ENCODE data around the gene MTUS2.

MTUS2 gene

DNA sequence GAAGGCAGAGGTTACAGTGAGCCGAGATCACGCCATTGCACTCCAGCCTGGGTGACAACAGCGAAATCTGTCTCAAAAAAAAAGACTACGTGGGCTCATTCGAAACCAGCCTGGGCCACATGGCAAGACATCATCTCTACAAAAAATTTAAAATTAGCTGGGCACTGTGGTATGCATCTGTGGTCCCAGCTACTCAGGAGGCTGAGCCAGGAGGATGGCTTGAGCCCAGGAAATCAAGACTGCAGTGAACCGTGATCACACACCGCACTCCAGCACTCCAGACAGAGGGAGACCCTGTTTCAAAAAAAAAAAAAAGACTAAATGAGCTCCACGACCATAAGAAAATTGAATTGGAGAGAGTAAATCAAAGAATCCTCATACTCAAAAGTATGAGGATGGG, 722.2 kb downstream of the MTUS2 start:
- DNase-seq (ENCODE audit: low read depth), result no peak
- TF ChIP-seq, protein P1, sequence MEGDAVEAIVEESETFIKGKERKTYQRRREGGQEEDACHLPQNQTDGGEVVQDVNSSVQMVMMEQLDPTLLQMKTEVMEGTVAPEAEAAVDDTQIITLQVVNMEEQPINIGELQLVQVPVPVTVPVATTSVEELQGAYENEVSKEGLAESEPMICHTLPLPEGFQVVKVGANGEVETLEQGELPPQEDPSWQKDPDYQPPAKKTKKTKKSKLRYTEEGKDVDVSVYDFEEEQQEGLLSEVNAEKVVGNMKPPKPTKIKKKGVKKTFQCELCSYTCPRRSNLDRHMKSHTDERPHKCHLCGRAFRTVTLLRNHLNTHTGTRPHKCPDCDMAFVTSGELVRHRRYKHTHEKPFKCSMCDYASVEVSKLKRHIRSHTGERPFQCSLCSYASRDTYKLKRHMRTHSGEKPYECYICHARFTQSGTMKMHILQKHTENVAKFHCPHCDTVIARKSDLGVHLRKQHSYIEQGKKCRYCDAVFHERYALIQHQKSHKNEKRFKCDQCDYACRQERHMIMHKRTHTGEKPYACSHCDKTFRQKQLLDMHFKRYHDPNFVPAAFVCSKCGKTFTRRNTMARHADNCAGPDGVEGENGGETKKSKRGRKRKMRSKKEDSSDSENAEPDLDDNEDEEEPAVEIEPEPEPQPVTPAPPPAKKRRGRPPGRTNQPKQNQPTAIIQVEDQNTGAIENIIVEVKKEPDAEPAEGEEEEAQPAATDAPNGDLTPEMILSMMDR (conservative IDR thresholded peaks at IDR 0.05; ENCODE audit: low read depth, low read length), result no peak
- H3K4me3 ChIP-seq (ENCODE audit: low read depth, low read length), result no peak overlapping the region

DNA sequence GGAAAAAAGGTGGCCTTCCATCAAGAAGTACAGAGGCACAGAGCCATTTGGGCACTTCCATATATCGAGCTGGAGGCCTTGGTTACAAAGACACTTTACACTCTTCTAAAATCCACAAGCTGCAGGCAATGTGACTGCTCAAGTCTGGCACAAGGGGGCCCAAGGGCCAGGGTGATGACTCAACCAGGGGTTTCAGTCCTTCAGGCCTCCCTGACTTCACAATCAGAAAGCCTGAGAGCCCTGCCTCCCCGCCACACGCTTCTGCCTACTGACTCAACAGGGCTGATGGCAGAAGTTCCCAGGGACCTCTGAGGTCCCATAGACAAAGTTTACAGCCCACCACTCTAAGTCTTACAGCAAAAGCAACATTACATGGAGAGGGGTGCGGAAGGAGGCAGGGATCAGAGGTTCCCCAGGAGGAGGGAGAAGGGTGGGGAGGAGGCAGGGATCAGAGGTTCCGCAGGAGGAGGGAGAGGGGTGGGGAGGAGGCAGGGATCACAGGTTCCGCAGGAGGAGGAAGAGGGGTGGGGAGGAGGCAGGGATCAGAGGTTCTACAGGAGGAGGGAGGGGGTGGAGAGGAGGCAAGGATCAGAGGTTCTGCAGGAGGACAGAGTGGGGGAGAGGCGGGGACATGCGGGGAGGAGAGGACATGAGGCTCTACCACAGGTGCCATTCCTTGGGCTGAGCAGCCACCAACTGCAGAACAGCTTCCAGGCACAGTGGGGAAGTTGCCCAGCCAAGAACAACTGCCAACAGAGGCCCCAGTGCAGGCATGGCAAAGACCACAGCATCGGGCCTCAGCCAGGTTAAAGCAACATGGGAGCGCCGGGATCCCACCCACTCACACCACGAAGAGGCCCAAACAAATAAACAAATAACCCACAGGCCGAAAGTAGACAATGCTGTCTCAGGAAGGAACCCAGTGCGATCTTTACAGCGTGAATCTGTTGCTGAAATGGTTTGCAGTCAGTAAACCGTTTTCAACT, 723.4 kb downstream of the MTUS2 start:
- peak; percentile 76 for DNase-seq (ENCODE audit: low read depth)
- no peak overlapping the region for H3K4me3 ChIP-seq (ENCODE audit: low read depth, low read length)
- TF ChIP-seq, protein P1 (conservative IDR thresholded peaks at IDR 0.05; ENCODE audit: low read depth, low read length), result peak; percentile 42

GRCh38 chr13:29545988-29546387, 725.8 kb downstream of the MTUS2 start:
- H3K4me3 ChIP-seq (ENCODE audit: low read depth, low read length), result no peak overlapping the region
- DNase-seq (ENCODE audit: low read depth), result no peak
- TF ChIP-seq, protein P1 (conservative IDR thresholded peaks at IDR 0.05; ENCODE audit: low read depth, low read length), result no peak

- H3K4me3 ChIP-seq (ENCODE audit: low read depth, low read length), result no peak overlapping the region
- no peak for DNase-seq (ENCODE audit: low read depth)
- TF ChIP-seq, protein P1 (conservative IDR thresholded peaks at IDR 0.05; ENCODE audit: low read depth, low read length), result no peak
Measured at GRCh38 chr13:29546662-29547061, 726.5 kb downstream of the MTUS2 start.

DNA sequence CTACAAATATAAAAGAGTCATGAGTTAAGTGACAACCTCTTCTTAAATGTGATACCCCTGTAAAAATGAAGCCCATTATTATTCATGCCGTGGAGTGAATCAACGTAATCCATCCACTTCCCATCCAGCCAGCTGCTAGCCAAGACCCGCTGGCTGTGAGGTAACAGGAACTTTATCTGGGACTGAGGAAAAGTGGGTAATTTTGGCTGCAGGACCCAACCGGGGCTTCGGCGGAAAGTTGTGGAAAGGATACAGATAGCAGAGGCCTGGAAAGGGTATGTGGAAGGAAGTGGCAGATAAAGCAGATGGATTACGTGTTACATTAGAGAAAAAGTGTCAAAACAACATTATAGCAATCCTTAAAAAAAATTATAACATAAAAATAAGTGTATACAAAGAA, 727.0 kb downstream of the MTUS2 start:
- DNase-seq (ENCODE audit: low read depth), result no peak
- TF ChIP-seq, protein P1 (conservative IDR thresholded peaks at IDR 0.05; ENCODE audit: low read depth, low read length), result no peak
- H3K4me3 ChIP-seq (ENCODE audit: low read depth, low read length), result no peak overlapping the region

GRCh38 chr13:29548722-29549121, 728.6 kb downstream of the MTUS2 start:
- DNase-seq (ENCODE audit: low read depth), result peak; percentile 42
- no peak overlapping the region for H3K4me3 ChIP-seq (ENCODE audit: low read depth, low read length)
- TF ChIP-seq, protein P1 (conservative IDR thresholded peaks at IDR 0.05; ENCODE audit: low read depth, low read length), result no peak
